NK-92 treated with Interleukin-12 subunit alpha and Interleukin-12 subunit beta, amount 100 ng/mL, for 24 hours (cell line): ENCODE data around the gene RNF148.

Source experiments
- DNase-seq: peaks from one replicate; lab custom pipeline; 2025; lab: John Stamatoyannopoulos, UW

The RNF148 gene, protein sequence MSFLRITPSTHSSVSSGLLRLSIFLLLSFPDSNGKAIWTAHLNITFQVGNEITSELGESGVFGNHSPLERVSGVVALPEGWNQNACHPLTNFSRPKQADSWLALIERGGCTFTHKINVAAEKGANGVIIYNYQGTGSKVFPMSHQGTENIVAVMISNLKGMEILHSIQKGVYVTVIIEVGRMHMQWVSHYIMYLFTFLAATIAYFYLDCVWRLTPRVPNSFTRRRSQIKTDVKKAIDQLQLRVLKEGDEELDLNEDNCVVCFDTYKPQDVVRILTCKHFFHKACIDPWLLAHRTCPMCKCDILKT

GRCh38 chr7:122702872-122703510, at the start of gene RNF148:
Gene RNF148 (minus strand): TSS chr7:122702922. CDS start chr7:122702750, 172 bp downstream.
- no peak for DNase-seq

DNA sequence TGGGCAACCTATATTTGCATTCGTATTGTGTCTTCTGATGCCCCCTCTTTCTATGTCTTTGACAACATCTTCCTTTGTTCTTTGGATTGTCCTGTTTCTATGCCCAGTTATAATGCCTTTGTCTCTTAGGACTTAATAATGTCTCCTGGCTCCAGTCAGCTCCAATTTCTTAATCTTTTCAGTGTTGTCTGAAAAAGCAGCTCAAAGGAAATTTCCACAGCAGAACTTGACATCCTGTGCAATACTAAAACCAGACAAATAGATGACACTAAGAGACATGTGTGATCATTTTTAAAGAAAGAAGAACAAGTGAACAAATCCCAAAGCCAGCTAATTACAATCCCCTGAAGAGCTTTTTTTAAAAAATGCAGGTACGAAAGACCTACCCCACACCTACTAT, 47.7 kb upstream of the RNF148 start:
- DNase-seq: no peak

DNA sequence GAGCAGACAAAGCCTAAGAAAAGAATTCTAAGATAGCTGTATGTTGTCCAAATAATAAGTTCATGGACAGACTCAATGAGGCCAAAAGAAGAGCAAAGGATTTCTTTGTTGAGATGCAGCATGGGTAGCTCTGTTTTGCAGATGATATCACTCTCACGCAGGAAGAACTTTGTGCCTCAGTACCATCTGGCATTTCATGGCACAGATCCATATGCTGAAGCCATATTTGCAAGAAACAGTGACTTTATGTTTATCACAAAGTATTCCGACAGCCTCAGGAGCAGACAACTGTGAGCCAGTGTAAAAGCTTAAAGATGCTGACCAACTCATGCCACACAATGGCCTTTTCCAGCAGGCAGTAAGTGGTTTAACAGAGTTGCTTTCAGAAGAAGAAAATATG, 45.5 kb upstream of the RNF148 start:
- DNase-seq: no peak

DNA sequence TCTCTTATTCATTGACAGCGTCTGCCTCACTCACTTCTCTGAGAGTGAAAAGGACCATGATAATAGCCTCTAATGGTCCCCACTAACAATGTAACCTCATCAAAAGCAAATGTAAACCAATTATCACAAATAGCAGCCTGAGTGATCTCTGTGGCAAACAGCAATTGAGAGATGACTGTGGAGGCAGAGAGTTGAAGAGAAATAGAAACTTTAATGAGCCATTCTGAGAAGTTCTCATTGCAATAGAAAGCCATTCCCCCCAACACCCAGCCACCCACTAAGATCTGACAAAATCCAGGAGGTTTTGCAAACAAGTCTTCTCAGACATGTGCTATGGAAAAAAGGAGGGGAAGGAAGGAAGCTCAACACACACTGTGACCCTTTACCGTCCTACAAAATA, 44.2 kb upstream of the RNF148 start:
- DNase-seq: no peak

DNA sequence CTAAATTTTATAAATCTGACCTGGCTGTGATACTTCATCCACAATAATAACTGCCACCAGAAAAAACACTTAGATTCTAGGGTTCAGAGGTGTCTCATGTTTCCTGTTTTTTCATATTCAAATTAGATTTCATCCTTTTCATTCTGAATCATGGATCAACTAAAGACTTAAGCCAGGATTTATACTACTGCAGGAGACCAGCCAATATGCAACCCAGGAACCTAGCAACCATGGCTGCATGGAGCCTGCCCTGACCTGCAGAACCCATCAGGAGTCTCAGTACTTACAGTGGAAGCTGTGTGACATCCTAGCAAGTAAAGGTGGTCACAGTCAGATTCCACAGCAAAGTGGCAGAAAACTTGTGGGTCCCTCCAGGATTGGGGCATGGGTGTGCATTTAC, 40.5 kb upstream of the RNF148 start:
- no peak for DNase-seq

DNA sequence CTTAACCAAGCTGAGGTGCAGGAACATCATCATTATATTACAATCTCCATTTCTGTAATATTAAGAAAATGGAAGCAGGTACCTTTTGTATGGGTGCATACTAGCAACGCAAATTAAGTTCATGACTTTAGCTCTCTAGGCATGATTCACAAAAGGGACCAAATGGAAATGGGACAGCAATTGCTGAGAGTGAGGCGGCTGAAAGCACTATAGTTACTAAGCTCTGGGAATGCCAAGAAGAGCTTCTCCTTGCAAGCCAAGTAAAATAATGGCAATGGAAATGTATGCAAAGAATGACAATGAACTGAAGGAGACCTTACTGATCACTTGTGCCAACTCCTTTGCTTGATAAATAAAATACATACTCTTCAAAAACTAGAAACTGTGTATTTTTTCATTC, 36.2 kb upstream of the RNF148 start:
- no peak for DNase-seq

DNA sequence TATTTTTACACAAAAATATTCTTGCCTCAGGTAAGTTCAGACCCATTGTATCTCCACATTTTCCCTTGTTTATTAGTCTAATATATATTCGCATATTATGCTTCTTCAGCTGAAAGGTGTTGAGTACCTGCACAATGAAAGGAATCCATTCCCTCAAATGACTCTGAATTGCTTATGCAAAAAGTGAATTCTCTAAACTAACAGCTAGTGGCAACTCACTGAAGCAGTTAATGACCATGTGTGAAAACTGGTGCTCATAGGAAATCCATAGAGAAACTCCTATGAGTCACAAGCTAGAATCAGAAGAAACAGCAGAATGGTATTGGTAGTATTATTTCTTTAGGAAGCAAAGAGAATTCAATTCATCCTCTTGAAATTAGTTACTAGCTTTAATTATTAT, 33.5 kb upstream of the RNF148 start:
- DNase-seq: no peak

- no peak for DNase-seq
These were observed 25.0 kb upstream of the RNF148 start for GRCh38 chr7:122727759-122728158.

- no peak for DNase-seq
These were observed 24.6 kb upstream of the RNF148 start for GRCh38 chr7:122727354-122727753.

DNA sequence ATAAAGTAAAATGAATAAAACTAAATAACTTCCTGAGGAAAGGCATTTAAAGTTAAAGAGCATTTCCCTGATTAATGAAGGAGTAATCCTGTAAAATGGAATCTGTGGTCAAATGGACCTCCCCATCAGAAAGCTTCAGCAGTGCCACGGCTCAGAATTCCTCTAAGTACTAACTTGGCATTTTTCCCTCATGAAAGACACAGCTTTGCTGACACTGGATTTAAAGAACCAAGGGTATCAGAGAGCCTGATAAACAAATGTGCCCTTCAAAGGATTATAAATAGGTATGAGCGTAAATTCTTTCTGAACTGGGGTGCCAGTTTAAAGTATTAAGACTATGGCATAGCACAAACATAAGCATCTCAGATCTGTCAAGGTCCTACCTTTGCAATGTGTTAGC, 24.2 kb upstream of the RNF148 start:
- DNase-seq: no peak

DNA sequence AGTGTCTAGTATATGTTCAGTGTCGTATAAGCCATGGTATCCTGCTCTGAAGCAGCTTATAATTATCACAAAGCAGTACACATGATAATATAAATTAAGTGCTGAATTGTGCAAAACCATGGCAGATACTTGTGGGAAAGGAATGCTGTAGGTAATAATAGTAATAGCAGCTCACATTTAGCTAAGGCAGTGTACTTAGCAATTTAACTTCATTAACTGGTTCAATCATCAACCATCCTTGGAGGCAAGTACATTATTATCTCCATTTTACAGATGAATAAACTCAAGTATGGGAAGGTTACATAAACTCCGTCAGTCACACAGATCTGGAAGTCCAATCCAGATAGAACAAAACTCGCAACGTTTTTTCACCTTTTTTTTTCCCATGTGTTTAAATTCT, 21.6 kb upstream of the RNF148 start:
- no peak for DNase-seq

DNA sequence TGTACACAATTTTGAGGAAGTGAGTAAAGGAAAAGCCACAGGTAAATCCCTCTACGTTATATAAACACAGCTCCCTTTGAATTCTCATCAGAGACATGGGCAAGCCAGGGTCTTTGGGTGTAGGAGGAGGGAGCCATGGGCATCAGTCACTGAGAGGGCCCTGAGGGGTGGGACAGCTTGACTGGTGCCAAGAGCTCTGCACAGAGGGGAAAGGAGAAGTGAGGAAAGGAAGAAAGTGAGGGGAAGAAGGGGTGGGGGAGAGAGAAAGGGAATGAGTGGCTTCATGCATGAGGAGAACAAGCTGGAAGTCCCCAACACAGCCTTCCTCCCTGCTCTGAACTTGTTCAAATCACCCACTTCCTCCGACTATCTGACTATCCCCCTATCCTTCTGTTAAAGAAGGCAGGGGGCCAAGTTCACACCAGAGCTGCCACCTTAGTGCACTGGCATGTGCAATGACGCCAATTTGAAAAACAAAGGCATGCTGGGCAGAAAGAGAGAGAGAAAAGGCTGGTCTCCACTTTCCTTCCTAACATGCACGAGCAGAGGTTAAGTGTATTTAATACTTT, 16.4 kb upstream of the RNF148 start:
- no peak for DNase-seq

DNA sequence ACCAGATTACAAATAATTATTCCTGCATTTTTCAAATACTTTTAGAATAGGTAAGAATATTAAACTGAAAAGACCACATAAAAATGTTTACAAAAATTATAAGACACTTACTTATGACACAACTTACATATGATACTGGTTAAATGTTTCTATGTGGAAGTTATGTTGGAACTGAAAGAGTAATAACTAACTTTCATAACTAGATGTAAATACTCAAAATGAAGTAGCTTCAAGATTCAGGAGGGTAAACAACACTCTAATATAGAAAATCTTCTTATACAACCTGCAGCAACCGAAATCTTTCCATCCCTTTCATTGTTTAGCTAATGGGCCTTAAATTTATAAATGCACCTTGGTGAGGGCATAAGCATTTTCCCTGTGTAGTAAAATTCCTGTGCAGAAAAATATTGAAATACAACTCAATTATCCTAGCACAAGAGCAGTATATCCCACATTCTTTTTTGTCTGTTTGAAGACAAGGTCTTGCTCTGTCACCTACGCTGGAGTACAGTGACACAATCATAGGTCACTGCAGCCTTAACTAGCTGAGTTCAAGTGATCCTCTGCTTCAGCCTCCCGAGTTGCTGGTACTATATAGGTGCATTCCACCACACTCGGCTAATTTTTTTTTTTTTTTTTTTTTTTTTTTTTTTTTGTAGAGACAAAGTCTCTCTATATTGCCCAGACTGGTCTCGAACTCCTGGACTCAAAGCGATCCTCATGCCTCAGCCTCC, 14.8 kb upstream of the RNF148 start:
- DNase-seq: no peak

DNA sequence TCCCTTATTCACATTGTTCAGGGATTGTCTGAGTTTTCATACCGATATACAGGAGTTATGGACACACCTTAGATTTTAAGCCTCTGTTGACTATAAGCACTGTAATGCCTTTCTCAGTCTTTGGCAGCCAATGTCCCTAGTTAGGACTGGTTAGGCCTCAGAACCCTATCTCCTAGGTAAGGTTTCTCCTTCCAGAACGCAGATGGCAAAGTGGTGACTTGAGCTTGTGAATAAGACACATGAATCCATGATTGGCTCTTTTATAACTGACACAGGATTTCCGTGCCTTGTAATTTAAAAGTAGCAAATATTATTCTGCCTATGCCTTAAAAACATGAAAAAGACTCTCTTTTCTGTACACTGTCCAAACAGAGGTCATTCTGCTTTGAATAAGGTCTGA, 12.5 kb upstream of the RNF148 start:
- DNase-seq: no peak

DNA sequence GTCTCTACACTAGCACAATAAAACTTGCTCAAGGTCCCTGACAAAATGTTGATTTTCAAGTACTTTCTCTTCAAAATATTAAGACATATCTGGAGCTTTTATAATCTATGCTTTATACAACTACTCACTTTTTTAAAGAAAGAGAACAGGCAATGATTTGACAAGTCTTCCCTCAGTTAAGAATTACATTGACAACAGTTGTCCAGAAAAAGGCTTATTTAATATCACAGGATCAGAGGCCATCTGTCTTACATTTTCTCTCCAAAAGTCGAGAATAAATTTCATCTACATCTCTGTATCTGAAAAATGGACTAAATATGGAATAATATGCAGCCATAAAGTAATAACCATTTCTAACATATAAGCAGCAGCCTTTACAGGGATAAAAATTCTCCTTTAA, 8.2 kb upstream of the RNF148 start:
- DNase-seq: no peak

- DNase-seq: no peak
These were observed 7.4 kb upstream of the RNF148 start for GRCh38 chr7:122709930-122710646.

DNA sequence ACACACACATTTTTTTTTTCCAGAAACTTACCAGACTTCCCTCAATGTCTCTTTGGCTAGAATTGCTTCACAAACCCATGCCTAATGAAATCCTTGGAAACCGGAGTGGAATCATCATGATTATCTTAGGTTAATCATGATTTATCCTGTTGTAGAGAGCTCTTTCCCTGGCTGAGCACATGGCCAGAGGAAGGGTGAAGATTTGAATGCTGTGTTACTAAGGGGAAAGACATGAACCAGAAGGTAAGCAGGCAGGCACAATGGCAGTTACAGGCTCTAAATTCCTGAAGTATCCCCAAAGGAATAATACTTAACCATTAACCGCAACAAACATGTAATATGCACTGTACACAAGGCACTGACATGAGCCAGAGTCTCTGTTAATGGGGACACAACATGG, 4.1 kb upstream of the RNF148 start:
- DNase-seq: no peak

DNA sequence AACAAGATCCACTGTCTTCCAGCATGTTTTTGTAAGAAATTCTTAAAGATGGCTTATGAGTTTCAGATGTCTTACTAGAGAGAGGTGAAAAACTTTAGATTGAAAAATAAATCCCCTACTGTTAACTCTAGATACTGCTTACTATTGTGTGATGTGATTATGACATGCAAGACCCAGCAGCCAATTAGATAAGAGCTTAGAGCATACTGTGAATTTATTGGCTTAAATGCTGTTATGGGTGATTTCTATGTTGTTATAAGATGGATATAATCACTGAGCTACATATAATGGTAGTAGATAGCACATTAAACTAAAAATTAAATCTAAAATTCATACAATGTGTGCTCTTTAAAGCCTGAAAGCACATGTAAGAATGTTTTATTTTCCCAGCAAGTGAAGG, 3.7 kb downstream of the RNF148 start, which contains the start of gene RNF133:
Gene RNF133, minus strand, starts transcription at position 101 of the 400 bp plus-strand sequence. CDS start 199 bp downstream, outside the sequence.
- no peak for DNase-seq

DNA sequence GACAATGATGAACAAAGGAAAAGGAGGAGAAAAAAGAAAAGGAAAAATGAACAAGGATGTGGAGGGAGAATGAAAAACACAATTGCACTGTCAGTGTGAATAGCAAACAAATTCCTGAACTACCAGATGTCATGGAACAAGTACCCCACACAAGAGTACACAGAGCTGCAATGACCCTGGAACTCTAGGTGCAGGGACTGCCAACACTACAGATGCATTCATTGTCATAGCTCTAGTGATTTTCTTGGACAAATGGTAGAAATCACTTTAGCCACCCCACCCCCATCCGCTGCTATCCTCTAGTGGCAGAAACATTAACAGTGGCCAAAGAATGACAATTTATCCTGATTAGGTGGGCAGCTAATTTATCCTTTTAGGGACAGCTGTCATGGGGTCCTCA, 6.9 kb downstream of the RNF148 start:
- no peak for DNase-seq

DNA sequence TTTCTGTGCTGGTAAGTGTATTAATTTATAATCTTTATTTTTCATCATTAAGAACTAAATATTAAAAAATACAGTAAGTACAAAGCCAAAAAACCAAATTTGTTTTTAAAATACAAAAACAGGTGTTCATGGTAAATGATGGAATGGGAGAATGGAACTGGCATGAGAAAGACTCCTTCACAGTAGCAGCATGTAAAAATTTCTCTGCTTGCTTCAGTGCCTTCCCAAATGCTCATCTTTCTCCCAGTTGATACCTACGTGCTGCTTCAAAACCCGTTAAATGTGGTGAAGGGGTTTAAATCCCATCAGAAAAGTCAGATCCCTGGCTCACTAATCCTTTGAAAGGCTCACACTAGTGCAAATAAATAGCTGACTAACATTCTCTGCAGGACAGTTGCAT, 8.0 kb downstream of the RNF148 start:
- no peak for DNase-seq

DNA sequence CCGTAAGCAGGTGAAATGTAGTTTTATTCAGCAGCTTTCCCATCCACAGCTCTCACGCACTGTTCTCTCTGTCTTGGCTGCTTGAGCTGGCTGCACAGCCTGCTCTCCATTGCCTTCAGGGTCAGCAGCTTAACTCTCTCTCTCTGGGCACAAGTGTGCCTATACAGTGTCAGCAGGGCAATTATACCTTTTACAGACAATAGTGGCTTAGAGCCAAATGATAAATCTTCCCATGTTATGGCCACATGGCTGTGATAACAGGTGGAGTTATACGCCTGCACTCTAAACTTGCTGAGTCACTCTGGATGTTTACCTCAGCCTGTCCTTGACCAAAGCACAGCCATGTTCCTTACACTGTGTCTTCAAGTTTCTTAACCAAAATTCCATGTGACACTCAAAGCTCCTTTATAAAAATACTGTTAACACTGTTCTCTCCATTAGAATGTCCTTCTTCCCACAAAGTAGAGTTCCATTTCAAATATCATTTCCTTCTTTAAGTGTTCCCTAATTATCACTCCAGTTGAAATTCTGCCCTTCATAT, 9.9 kb downstream of the RNF148 start:
- no peak for DNase-seq
